SK-N-SH (cell line): ENCODE results near the gene ASAP2. TPM values are rescaled to one million over a fixed set of nuclear protein-coding genes. Genes with fewer than 3 reads are reported as not detected.
A peak's percentile ranks its signal among the peaks of the same experiment; 100 is the strongest.

ENCODE experiments used
- CTCF ChIA-PET: fragments of 300-600, 350-600 bp; formaldehyde crosslinking; extraction: SDS; loops from one replicate; lab custom pipeline; 2021; lab: Yijun Ruan, JAX
- POLR2A ChIA-PET: fragments of 350-600 bp; sonication (Branson Sonifier 250); formaldehyde crosslinking; extraction: SDS; loops from one replicate; lab custom pipeline; 2020; ENCODE audit warnings: antibody characterized with exemption, inconsistent platforms; lab: Yijun Ruan, JAX
- DNase-seq: peaks from one replicate; pipeline ENCODE4 v3.0.0; 2012
- H2AFZ ChIP-seq: fragments of 200-600 bp; sonication (generic); 2 replicates; pipeline ENCODE4 v1.8.1; 2016; ENCODE audit warnings: antibody characterized with exemption, mild to moderate bottlenecking, low read depth
- H3F3A ChIP-seq: fragments of 200-600 bp; sonication (generic); replicated peaks from 2 replicates; pipeline ENCODE3; 2016; ENCODE audit warnings: antibody characterized with exemption, mild to moderate bottlenecking; ENCODE audit not compliant: insufficient read depth
- H3K27ac ChIP-seq, 2 experiments: fragments of 200-500 bp in 1 of 2; fragments of 200-600 bp in 1 of 2; sonication (Bioruptor generic) in 1 of 2; sonication (generic), shearing (Covaris generic) in 1 of 2; 2 replicates each; pipeline versions ENCODE4 v1.5.1 to v1.6.1; 2014 to 2016; ENCODE audit warnings: low read depth in 2 of 2, inconsistent platforms in 1 of 2, low read length in 1 of 2, mild to moderate bottlenecking in 1 of 2, mixed read lengths in 1 of 2
- H3K27me3 ChIP-seq: fragments of 200-600 bp; sonication (generic), shearing (Covaris generic); 2 replicates; pipeline ENCODE4 v1.6.1; 2016; ENCODE audit warnings: mixed run types; ENCODE audit not compliant: insufficient read depth
- H3K36me3 ChIP-seq, 2 experiments: fragments of 200-500 bp in 1 of 2; fragments of 200-600 bp in 1 of 2; sonication (Bioruptor generic) in 1 of 2; sonication (generic) in 1 of 2; replicated peaks in 1 of 2; 2 replicates each; pipeline versions ENCODE3 to v1.5.1; 2014 to 2016; ENCODE audit warnings: low read length in 1 of 2, mild to moderate bottlenecking in 1 of 2; ENCODE audit not compliant: insufficient read depth in 2 of 2, control insufficient read depth in 1 of 2
- H3K4me1 ChIP-seq, 2 experiments: fragments of 200-500 bp in 1 of 2; fragments of 200-600 bp in 1 of 2; sonication (Bioruptor generic) in 1 of 2; sonication (generic), shearing (Covaris generic) in 1 of 2; 2 replicates each; pipeline versions ENCODE4 v1.5.1 to v1.6.1; 2014 to 2016; ENCODE audit warnings: low read depth in 1 of 2, low read length in 1 of 2, mixed run types in 1 of 2; ENCODE audit not compliant: insufficient read depth in 2 of 2, control insufficient read depth in 1 of 2
- H3K4me2 ChIP-seq: fragments of 200-600 bp; sonication (generic), shearing (Covaris generic); 2 replicates; pipeline ENCODE4 v1.6.1; 2017; ENCODE audit warnings: mixed run types
- H3K4me3 ChIP-seq, 2 experiments: fragments of 200-500 bp in 1 of 2; fragments of 200-600 bp in 1 of 2; sonication (Bioruptor generic) in 1 of 2; sonication (generic), shearing (Covaris generic) in 1 of 2; 2 replicates each; pipeline versions ENCODE4 v1.5.1 to v1.8.1; 2014 to 2016; ENCODE audit warnings: low read depth in 2 of 2, inconsistent platforms in 1 of 2, low read length in 1 of 2, mild to moderate bottlenecking in 1 of 2, mixed read lengths in 1 of 2, moderate library complexity in 1 of 2
- H3K79me2 ChIP-seq: fragments of 200-600 bp; sonication (generic); 2 replicates; pipeline ENCODE4 v1.8.1; 2017; ENCODE audit warnings: mild to moderate bottlenecking; ENCODE audit not compliant: insufficient read depth
- H3K9ac ChIP-seq: fragments of 200-600 bp; sonication (generic); 2 replicates; pipeline ENCODE4 v1.6.1; 2017; ENCODE audit warnings: mixed run types
- H3K9me2 ChIP-seq: fragments of 200-600 bp; sonication (generic); 2 replicates; pipeline ENCODE4 v1.6.1; 2017; ENCODE audit warnings: mixed run types
- H3K9me3 ChIP-seq: fragments of 200-600 bp; sonication (generic); 2 replicates; pipeline ENCODE4 v1.6.1; 2017; ENCODE audit warnings: mixed run types, mild to moderate bottlenecking, moderate library complexity
- H4K20me1 ChIP-seq: fragments of 200-600 bp; sonication (generic); 2 replicates; pipeline ENCODE4 v1.6.1; 2017; ENCODE audit warnings: mild to moderate bottlenecking, mixed run types; ENCODE audit not compliant: insufficient read depth
- CHD2 ChIP-seq: fragments of 150-350 bp; IDR thresholded peaks from 2 replicates; pipeline ENCODE4 v1.6.1; 2018; ENCODE audit warnings: low read length; ENCODE audit not compliant: partially characterized antibody
- ELF1 ChIP-seq: IDR thresholded peaks from 2 replicates; pipeline ENCODE4 v1.4.0; 2012
- FOXM1 ChIP-seq: IDR thresholded peaks from 2 replicates; pipeline ENCODE4 v1.4.0; 2012; ENCODE audit warnings: low read depth, mild to moderate bottlenecking
- GATA2 ChIP-seq: sonication (generic); formaldehyde crosslinking; IDR thresholded peaks from 2 replicates; pipeline ENCODE4 v1.5.0; 2020; ENCODE audit warnings: mild to moderate bottlenecking, missing genetic modification reagents
- MEF2A ChIP-seq: IDR thresholded peaks from 2 replicates; pipeline ENCODE4 v1.4.0; 2012; ENCODE audit warnings: low read depth, borderline replicate concordance
- RAD21 ChIP-seq: IDR thresholded peaks from 2 replicates; pipeline ENCODE4 v1.6.1; 2012; ENCODE audit warnings: mild to moderate bottlenecking, low read length
- RCOR1 ChIP-seq: fragments of 150-350 bp; IDR thresholded peaks from 2 replicates; pipeline ENCODE4 v1.6.1; 2017; ENCODE audit warnings: antibody characterized with exemption, low read length
- RFX5 ChIP-seq: IDR thresholded peaks from 2 replicates; pipeline ENCODE4 v1.6.1; 2012; ENCODE audit warnings: mild to moderate bottlenecking, improper control_type of control experiment, low read length
- RXRA ChIP-seq: IDR thresholded peaks from 2 replicates; pipeline ENCODE4 v1.4.0; 2012; ENCODE audit warnings: low read depth, mild to moderate bottlenecking, borderline replicate concordance
- SMC3 ChIP-seq: IDR thresholded peaks from 2 replicates; pipeline ENCODE4 v1.6.1; 2012; ENCODE audit warnings: low read depth, low read length, improper control_type of control experiment
- TAF1 ChIP-seq: IDR thresholded peaks from 2 replicates; pipeline ENCODE4 v1.6.1; 2012; ENCODE audit warnings: low read depth, mild to moderate bottlenecking, low read length, moderate library complexity, borderline replicate concordance
- TCF12 ChIP-seq: IDR thresholded peaks from 2 replicates; pipeline ENCODE4 v1.4.0; 2012
- WGBS: methylation state at CpG from one replicate; pipeline ENCODE4 v1.1.6; 2017; ENCODE audit warnings: low lambda C conversion rate; 5-methylcytosine and 5-hydroxymethylcytosine counted together
- polyA plus RNA-seq, 3 experiments: library from polyadenylated mRNA; depleted of rRNA; stranded (reverse); fragments of >200 nt; gene quantifications; 2 replicates each; pipeline ENCODE4 v1.2.3, GENCODE V29; 2012
- TF ChIP-seq, protein P1 (sequence below): IDR thresholded peaks from 2 replicates; pipeline ENCODE4 v1.6.1; 2012; ENCODE audit warnings: mild to moderate bottlenecking, low read depth, low read length, moderate library complexity
- TF ChIP-seq, protein P2 (sequence below): IDR thresholded peaks from 2 replicates; pipeline ENCODE4; 2012
- TF ChIP-seq, protein P3 (sequence below): IDR thresholded peaks from 2 replicates; pipeline ENCODE4 v1.4.0; 2012; ENCODE audit warnings: low read depth, borderline replicate concordance

The ASAP2 gene
- polyA plus RNA-seq, 1 of the 3 experiments (the other 2 are of a cell fraction), result 37.9 TPM

DNA sequence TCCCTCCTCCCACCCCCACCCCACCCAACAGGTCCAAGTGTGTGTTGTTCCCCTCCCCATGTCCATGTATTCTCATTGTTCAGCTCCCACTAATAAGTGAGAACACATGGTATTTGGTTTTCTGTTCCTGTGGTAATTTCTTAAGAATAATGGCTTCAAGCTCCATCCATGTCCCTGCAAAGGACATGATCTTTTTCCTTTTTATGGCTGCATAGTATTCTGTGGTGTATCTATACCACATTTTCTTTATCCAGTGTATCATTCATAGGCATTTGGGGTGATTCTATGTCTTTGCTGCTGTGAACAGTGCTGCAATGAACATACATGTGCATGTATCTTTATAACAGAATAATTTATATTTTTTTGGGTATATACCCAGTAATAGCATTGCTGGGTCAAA is 12.3 kb upstream of the ASAP2 start:
- Histone ChIP-seq H3K27me3 (no peaks in the 10 kb centered on the region), H2AFZ (no peak overlapping the region), H3K4me1 (peaks cover 11 to 37% of the 10 kb centered on the region in 2 experiments; a peak in 3 of 4 replicates), H3K9me3 (no peaks in the 10 kb centered on the region), H3F3A (peaks cover 27% of the 10 kb centered on the region), H3K9ac (no peak overlapping the region), H3K27ac (peak overlapping the region in 1 of 2 experiments; percentile 95; a peak in 1 of 4 replicates), H3K79me2 (no peaks in the 10 kb centered on the region), H3K4me3 (no peak overlapping the region), H3K36me3 (no peaks in the 10 kb centered on the region), H4K20me1 (no peaks in the 10 kb centered on the region), H3K4me2 (no peak overlapping the region), H3K9me2 (no peaks in the 10 kb centered on the region)
- ChIA-PET POLR2A (no interaction called here), CTCF (interaction anchor here (0.7 to 2.4 kb wide), 4 partner anchors 11 to 39 kb away, joined by 3 to 12 read pairs (median 6); partner anchors contain the start of gene ASAP2)
- TF ChIP-seq, protein P1, sequence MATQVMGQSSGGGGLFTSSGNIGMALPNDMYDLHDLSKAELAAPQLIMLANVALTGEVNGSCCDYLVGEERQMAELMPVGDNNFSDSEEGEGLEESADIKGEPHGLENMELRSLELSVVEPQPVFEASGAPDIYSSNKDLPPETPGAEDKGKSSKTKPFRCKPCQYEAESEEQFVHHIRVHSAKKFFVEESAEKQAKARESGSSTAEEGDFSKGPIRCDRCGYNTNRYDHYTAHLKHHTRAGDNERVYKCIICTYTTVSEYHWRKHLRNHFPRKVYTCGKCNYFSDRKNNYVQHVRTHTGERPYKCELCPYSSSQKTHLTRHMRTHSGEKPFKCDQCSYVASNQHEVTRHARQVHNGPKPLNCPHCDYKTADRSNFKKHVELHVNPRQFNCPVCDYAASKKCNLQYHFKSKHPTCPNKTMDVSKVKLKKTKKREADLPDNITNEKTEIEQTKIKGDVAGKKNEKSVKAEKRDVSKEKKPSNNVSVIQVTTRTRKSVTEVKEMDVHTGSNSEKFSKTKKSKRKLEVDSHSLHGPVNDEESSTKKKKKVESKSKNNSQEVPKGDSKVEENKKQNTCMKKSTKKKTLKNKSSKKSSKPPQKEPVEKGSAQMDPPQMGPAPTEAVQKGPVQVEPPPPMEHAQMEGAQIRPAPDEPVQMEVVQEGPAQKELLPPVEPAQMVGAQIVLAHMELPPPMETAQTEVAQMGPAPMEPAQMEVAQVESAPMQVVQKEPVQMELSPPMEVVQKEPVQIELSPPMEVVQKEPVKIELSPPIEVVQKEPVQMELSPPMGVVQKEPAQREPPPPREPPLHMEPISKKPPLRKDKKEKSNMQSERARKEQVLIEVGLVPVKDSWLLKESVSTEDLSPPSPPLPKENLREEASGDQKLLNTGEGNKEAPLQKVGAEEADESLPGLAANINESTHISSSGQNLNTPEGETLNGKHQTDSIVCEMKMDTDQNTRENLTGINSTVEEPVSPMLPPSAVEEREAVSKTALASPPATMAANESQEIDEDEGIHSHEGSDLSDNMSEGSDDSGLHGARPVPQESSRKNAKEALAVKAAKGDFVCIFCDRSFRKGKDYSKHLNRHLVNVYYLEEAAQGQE, result no peak
- no peak for TF ChIP-seq RAD21
- TF ChIP-seq RFX5, result no peak
- TF ChIP-seq FOXM1, result no peak
- TF ChIP-seq MEF2A, result no peak
- TF ChIP-seq RXRA, result no peak
- TF ChIP-seq CHD2, result no peak
- TF ChIP-seq SMC3, result no peak
- TF ChIP-seq, protein P2, sequence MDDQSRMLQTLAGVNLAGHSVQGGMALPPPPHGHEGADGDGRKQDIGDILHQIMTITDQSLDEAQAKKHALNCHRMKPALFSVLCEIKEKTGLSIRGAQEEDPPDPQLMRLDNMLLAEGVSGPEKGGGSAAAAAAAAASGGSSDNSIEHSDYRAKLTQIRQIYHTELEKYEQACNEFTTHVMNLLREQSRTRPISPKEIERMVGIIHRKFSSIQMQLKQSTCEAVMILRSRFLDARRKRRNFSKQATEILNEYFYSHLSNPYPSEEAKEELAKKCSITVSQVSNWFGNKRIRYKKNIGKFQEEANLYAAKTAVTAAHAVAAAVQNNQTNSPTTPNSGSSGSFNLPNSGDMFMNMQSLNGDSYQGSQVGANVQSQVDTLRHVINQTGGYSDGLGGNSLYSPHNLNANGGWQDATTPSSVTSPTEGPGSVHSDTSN, result no peak
- no peak for DNase-seq

DNA sequence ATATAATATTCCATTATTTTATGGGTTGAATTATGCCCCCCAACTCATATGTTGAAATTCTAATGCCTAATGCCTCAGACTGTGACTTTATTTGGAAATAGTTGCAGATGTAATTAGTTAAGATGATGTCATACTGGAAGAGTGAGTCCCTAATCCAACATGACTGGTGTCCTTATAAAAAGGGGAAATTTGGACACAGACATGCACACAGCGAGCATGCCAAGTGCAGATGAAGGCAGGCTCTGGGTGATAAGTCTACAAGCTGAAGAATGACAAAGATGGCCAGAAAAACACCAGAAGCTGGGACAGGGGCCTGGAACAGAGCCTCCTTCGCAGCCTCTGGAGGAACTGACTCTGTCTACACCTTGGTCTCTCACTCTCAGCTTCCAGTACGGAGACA is 10.0 kb upstream of the ASAP2 start:
- Histone ChIP-seq H3K9me2 (no peaks in the 10 kb centered on the region), H3K9me3 (no peaks in the 10 kb centered on the region), H3K4me1 (peaks cover 7 to 34% of the 10 kb centered on the region in 2 experiments; a peak in 3 of 4 replicates), H4K20me1 (no peaks in the 10 kb centered on the region), H3K79me2 (no peaks in the 10 kb centered on the region), H3K27ac (no peak overlapping the region), H3K4me3 (no peak overlapping the region), H3K4me2 (no peak overlapping the region), H3K9ac (no peak overlapping the region), H3F3A (peaks cover 22% of the 10 kb centered on the region), H3K36me3 (no peaks in the 10 kb centered on the region), H3K27me3 (no peaks in the 10 kb centered on the region), H2AFZ (no peak overlapping the region)
- WGBS, result 94% methylated on average over 3 of the region's 3 CpGs
- POLR2A ChIA-PET, result no interaction called here
- CTCF ChIA-PET, result interaction anchor here (0.7 to 1.1 kb wide), 2 partner anchors 9 to 210 kb away, joined by 3 read pairs; partner anchors contain the start of gene ASAP2
- TF ChIP-seq, protein P2, result no peak
- TF ChIP-seq GATA2 (no peak), ELF1 (no peak), CHD2 (no peak), TAF1 (no peak), RCOR1 (no peak), TCF12 (no peak)
- TF ChIP-seq, protein P3, sequence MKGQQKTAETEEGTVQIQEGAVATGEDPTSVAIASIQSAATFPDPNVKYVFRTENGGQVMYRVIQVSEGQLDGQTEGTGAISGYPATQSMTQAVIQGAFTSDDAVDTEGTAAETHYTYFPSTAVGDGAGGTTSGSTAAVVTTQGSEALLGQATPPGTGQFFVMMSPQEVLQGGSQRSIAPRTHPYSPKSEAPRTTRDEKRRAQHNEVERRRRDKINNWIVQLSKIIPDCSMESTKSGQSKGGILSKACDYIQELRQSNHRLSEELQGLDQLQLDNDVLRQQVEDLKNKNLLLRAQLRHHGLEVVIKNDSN, result no peak
- no peak for DNase-seq
